Measurements from ENCODE around the gene GPHA2.
"Not testable (repeated sequence)": the region's sequence is repeated elsewhere in the genome, so short reads cannot be mapped to it uniquely, and the experiment has no call there.

The GPHA2 gene

GRCh38 chr11:64935359-64936081 lies at the start of gene GPHA2:
TSS of gene GPHA2 (minus strand) at chr11:64935893. CDS start at chr11:64935460, 433 bp downstream.
- DNase-seq, result no peak

- not testable (repeated sequence) for DNase-seq
Measured at GRCh38 chr11:64983339-64983738, 47.6 kb upstream of the GPHA2 start.

- no peak for DNase-seq
Measured at GRCh38 chr11:64976651-64977050, 41.0 kb upstream of the GPHA2 start.

GRCh38 chr11:64974124-64974523 lies 38.4 kb upstream of the GPHA2 start:
- no peak for DNase-seq

- peak; percentile 19 for DNase-seq
Measured at GRCh38 chr11:64971421-64972233, 35.9 kb upstream of the GPHA2 start, which contains the start of gene MAJIN. TSS of gene MAJIN (minus strand) at chr11:64972108. CDS start at chr11:64959405, 12,703 bp downstream.

GRCh38 chr11:64970731-64971151 lies 35.0 kb upstream of the GPHA2 start:
- no peak for DNase-seq

- DNase-seq, result peak; percentile 75
Measured at GRCh38 chr11:64969209-64969608, 33.5 kb upstream of the GPHA2 start.

- DNase-seq, result no peak
Measured at GRCh38 chr11:64967375-64967774, 31.7 kb upstream of the GPHA2 start.

- DNase-seq, result no peak
Measured at GRCh38 chr11:64963072-64963631, 27.5 kb upstream of the GPHA2 start.

- DNase-seq, result no peak
Measured at GRCh38 chr11:64960719-64961118, 25.0 kb upstream of the GPHA2 start.

GRCh38 chr11:64959498-64959897 lies 23.8 kb upstream of the GPHA2 start:
- DNase-seq, result no peak

- DNase-seq, result no peak
Measured at GRCh38 chr11:64954201-64954600, 18.5 kb upstream of the GPHA2 start.

GRCh38 chr11:64951529-64951928 lies 15.8 kb upstream of the GPHA2 start:
- no peak for DNase-seq

GRCh38 chr11:64947208-64947814 lies 11.6 kb upstream of the GPHA2 start:
- DNase-seq, result peak; percentile 33

- no peak for DNase-seq
Measured at GRCh38 chr11:64936539-64936938, 846 bp upstream of the GPHA2 start.

- no peak for DNase-seq
Measured at GRCh38 chr11:64934682-64935358, 873 bp downstream of the GPHA2 start.

GRCh38 chr11:64933935-64934681 lies 1.6 kb downstream of the GPHA2 start:
- no peak for DNase-seq

- DNase-seq, result no peak
Measured at GRCh38 chr11:64933213-64933934, 2.3 kb downstream of the GPHA2 start.

GRCh38 chr11:64932324-64932723 lies 3.4 kb downstream of the GPHA2 start:
- no peak for DNase-seq

GRCh38 chr11:64931290-64931689 lies 4.4 kb downstream of the GPHA2 start:
- DNase-seq, result no peak

GRCh38 chr11:64930340-64930739 lies 5.4 kb downstream of the GPHA2 start:
- DNase-seq, result no peak
